ENCODE measurements around the gene MRPL21.

- TF ChIP-seq EZH2 (IDR thresholded peaks at IDR 0.05; ENCODE audit: insufficient read depth, poor library complexity, severe bottlenecking): no peak
- TF ChIP-seq EZH2phosphoT487 (IDR thresholded peaks at IDR 0.05; ENCODE audit: insufficient read depth, low read depth): no peak
These were observed 20.7 kb upstream of the MRPL21 start for GRCh38 chr11:68924073-68924925.

All from GM23248 (cell line).